ENCODE data around the gene ADAMTSL4. TPM values are rescaled to one million over a fixed set of nuclear protein-coding genes. Genes with fewer than 3 reads are reported as not detected.

The ADAMTSL4 gene
- total RNA-seq: 0.27 and 0.86 TPM in 2 replicates

GRCh38 chr1:150548632-150549495, at the start of gene ADAMTSL4:
ADAMTSL4 (plus strand) TSS chr1:150549408; CDS start chr1:150552289, 2,881 bp downstream.

GRCh38 chr1:150507912-150508864, 41.0 kb upstream of the ADAMTSL4 start, which contains the start of gene ECM1:
ECM1 (plus strand) TSS chr1:150508109; CDS start chr1:150508210, 101 bp downstream.

GRCh38 chr1:150515328-150516049, 33.7 kb upstream of the ADAMTSL4 start, which contains the start of gene FALEC:
FALEC (plus strand) TSS chr1:150515752.

GRCh38 chr1:150579110-150579944, 30.1 kb downstream of the ADAMTSL4 start, which contains the start of gene MCL1:
MCL1 (minus strand) TSS chr1:150579610; CDS start chr1:150579530, 80 bp downstream.

Small RNA genes within 50 kb of the gene (small RNA-seq; reads per million reads assigned to genes)
- gene MIR4257: not detected
- gene RF00015: not detected
- not detected for gene RF00561
- not detected for gene RN7SL473P
- gene RN7SL600P: not detected

Other genes with a start within 250 kb of the ADAMTSL4 start
- gene PRPF3, start 227.9 kb upstream of the ADAMTSL4 start, total RNA-seq: 59.4 and 59.5 TPM in 2 replicates
- gene RPRD2, start 185.3 kb upstream of the ADAMTSL4 start, total RNA-seq: 17.7 and 20.9 TPM in 2 replicates
- gene TARS2, start 62.0 kb upstream of the ADAMTSL4 start, total RNA-seq: 18.7 and 19.4 TPM in 2 replicates
- 0.57 and 0.93 TPM in 2 replicates for gene ECM1, start 41.3 kb upstream of the ADAMTSL4 start, total RNA-seq
- not detected in 2 replicates for gene FALEC, start 33.7 kb upstream of the ADAMTSL4 start, total RNA-seq
- 246 and 285 TPM in 2 replicates for gene MCL1, start 30.2 kb downstream of the ADAMTSL4 start, total RNA-seq
- gene ENSA, start 80.2 kb downstream of the ADAMTSL4 start, total RNA-seq: 142 and 159 TPM in 2 replicates
- gene GOLPH3L, start 147.7 kb downstream of the ADAMTSL4 start, total RNA-seq: 41.9 and 50.1 TPM in 2 replicates
- 0.29 TPM in 1 of 2 replicates, not detected in the other for gene HORMAD1, start 171.5 kb downstream of the ADAMTSL4 start, total RNA-seq
- 32.7 and 35.2 TPM in 2 replicates for gene CTSS, start 216.4 kb downstream of the ADAMTSL4 start, total RNA-seq

Measured in thoracic aorta endothelial cell (primary cell).